A673 (cell line): ENCODE data around the gene HOXB3. TPM values are rescaled to one million over a fixed set of nuclear protein-coding genes. Genes with fewer than 3 reads are reported as not detected.

Experiments used
- microRNA-seq: library from miRNA; unstranded; fragments of <30 nt; microRNA quantifications from one replicate; pipeline ENCODE4 v1.2.0, GENCODE V29; 2021
- total RNA-seq: library from RNA; stranded (reverse); gene quantifications from 2 replicates; pipeline ENCODE4 v1.2.3, GENCODE V29; 2021

The HOXB3 gene
- total RNA-seq, 1 experiment from 2014 or later, result 40.7 TPM

Small RNA genes lying within 50 kb of the gene (microRNA-seq; reads per million reads assigned to microRNA genes)
- 3.5 reads per million, percentile 9 among the genes with 10 or more reads in this experiment for gene MIR196A1

Other genes starting within 250 kb of the HOXB3 start
- not detected in 2 replicates for gene SKAP1, start 160.0 kb downstream of the HOXB3 start, total RNA-seq
- not detected in 2 replicates for gene HOXB1, start 59.2 kb downstream of the HOXB3 start, total RNA-seq
- gene HOXB2, start 45.1 kb downstream of the HOXB3 start, total RNA-seq, result 34.5 and 37.8 TPM in 2 replicates
- 9.7 and 11.9 TPM in 2 replicates for gene HOXB4, start 11.9 kb downstream of the HOXB3 start, total RNA-seq
- gene HOXB5, start 3.5 kb upstream of the HOXB3 start, total RNA-seq, result 5.9 and 6.4 TPM in 2 replicates
- gene HOXB6, start 14.7 kb upstream of the HOXB3 start, total RNA-seq, result 19.8 and 27.6 TPM in 2 replicates
- 32.2 and 37.9 TPM in 2 replicates for gene HOXB7, start 20.8 kb upstream of the HOXB3 start, total RNA-seq
- 13.1 and 16.3 TPM in 2 replicates for gene HOXB8, start 25.1 kb upstream of the HOXB3 start, total RNA-seq
- 8.2 and 14.6 TPM in 2 replicates for gene HOXB9, start 36.1 kb upstream of the HOXB3 start, total RNA-seq
- gene PRAC1, start 132.3 kb upstream of the HOXB3 start, total RNA-seq, result 78.3 and 129 TPM in 2 replicates
- 25.5 and 47.8 TPM in 2 replicates for gene PRAC2, start 132.9 kb upstream of the HOXB3 start, total RNA-seq
- gene HOXB13, start 138.5 kb upstream of the HOXB3 start, total RNA-seq, result 11.7 and 15.8 TPM in 2 replicates
- 2.1 and 2.3 TPM in 2 replicates for gene TTLL6, start 227.0 kb upstream of the HOXB3 start, total RNA-seq
- gene CALCOCO2, start 240.8 kb upstream of the HOXB3 start, total RNA-seq, result 88.4 and 118 TPM in 2 replicates